GM19099 (cell line): Measurements from ENCODE around the gene WDFY2.

ENCODE experiments used
- POLR2A ChIP-seq: IDR thresholded peaks from 3 replicates; pipeline ENCODE4 v1.6.1; 2011; ENCODE audit warnings: low read depth; ENCODE audit not compliant: insufficient read length; ENCODE audit errors: extremely low read depth

WDFY2 gene

GRCh38 chr13:51613535-51613934 is 29.3 kb downstream of the WDFY2 start:
- no peak for TF ChIP-seq POLR2A

DNA sequence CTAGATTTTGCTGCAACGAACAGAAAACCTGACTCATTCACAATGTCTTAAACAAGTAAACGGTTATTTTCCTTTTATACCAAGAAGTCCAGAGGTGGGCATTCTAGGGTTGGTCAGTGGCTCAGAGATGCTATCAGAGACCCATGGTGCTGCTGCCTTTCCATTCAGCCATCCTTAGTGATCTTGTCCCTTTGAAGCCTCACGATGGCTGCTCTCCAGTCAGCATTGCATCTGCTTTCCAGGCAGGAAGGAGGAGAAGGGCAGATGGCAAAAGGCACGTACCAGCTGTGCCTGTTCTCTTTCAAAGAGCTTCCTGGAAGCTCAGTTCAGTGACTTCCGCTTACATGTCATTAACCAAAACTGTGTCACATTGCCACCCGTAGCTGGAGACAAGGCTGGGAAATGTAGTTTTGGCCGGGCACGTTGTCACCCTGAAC is 30.1 kb downstream of the WDFY2 start:
- peak; percentile 69 for TF ChIP-seq POLR2A

GRCh38 chr13:51618626-51619025 is 34.4 kb downstream of the WDFY2 start:
- TF ChIP-seq POLR2A, result no peak

DNA sequence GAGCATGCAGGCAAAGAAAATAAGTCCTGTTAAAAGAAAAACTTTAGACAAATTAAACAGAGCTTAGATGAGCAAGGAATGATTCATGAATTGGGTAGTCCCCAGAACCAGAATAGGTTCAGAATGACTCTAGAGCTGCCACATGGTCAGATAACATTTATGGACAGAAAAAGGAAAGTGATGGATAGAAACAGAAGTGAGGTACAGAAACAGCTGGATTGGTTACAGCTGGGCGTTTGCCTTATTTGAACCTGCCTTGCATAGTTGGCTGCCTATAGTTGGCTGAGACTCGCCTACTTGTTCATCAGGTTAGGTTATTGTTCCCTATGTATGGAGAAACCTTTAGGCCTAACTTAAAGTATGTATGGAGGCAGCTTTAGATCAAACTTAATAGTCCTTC is 35.4 kb downstream of the WDFY2 start:
- no peak for TF ChIP-seq POLR2A

DNA sequence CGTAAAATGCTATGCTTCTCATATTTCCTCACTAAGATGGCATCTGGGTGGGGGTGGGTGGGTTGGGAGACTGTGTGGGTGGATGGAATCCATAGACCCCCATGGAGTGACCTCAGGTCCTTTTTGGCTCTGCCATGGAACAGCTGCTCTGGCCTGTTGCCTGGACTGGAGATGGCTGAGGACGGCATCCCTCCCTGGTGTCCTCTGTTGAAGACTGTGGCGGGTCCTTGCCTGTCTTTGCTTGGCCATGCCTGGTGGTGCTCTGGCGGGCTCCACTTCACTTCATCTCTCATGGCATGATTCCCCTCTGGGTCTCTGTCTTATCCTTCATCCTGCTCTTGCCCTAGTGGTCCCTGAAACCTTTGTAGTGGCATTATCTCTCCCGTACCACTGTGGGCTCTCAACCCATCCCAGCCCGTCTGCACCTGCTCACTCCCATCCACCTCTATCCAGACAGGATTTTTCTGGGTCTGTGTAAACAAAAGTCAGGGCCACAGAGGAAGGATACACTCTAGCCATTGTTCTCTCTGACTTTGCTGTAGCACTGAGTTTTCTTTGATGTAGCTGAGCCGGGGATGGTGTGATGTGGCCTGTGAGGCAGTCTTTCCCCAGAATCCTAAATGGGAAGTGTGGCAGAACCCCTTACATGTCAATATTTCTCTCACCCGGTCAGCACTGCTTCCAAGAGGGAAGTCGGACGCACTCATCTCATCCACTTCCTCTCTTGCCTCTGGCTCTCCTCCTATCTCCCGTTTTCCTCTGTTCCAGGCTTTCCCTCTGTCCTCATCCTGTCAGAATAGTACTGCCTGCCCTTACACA is 36.1 kb downstream of the WDFY2 start:
- TF ChIP-seq POLR2A, result no peak

DNA sequence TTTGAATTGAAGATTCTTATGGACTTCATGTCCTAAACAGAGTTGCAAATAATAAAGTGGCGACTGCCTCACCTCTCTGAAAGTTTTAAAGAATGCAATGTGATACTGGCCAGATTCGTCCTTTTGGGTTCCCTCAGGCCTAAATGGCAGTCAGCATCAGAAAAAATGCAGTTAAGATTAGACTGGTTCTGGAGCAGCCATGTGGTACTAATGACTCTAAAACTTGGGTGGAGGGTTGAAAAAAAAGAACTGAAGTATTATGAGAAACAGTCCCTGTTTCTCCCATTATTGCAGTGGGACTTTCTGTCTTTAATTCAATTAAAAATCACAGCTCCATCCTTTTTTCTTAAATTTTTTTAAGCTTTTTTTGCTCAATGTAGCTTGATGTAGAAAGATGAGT is 37.3 kb downstream of the WDFY2 start:
- no peak for TF ChIP-seq POLR2A

GRCh38 chr13:51623473-51623872 is 39.2 kb downstream of the WDFY2 start:
- no peak for TF ChIP-seq POLR2A

- TF ChIP-seq POLR2A, result no peak
Measured at GRCh38 chr13:51624207-51624606, 39.9 kb downstream of the WDFY2 start.

DNA sequence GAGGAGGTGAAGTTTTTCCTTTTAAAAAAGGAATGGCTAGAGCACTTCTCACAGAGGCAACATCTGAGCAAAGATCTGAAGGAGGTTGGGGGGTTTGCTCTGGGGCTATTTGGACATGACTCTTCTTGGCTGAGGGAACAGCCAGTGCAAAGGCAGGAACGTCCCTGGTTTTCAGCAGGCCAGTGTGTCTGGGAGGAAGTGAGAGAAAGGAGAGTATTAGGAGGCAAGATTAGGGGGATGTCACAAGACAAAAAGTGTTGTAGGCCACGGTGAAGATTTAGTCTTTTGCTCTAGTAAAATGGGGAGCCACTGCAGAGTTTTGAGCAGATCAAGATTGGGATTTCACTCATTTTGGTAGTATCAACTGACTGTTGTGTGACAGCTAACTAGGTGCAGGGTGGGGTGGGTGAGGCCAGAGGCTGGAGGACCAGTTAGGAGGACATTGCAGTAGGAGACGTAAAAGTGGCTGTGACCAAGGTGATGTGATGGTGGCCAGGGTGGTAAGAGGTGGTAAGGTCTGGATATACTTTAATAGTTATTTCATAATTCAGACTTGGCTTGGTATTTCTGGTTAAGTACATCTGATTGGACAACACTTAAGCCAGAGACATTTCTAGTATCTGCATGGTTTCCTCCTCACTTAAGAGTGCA is 40.6 kb downstream of the WDFY2 start:
- TF ChIP-seq POLR2A, result no peak

DNA sequence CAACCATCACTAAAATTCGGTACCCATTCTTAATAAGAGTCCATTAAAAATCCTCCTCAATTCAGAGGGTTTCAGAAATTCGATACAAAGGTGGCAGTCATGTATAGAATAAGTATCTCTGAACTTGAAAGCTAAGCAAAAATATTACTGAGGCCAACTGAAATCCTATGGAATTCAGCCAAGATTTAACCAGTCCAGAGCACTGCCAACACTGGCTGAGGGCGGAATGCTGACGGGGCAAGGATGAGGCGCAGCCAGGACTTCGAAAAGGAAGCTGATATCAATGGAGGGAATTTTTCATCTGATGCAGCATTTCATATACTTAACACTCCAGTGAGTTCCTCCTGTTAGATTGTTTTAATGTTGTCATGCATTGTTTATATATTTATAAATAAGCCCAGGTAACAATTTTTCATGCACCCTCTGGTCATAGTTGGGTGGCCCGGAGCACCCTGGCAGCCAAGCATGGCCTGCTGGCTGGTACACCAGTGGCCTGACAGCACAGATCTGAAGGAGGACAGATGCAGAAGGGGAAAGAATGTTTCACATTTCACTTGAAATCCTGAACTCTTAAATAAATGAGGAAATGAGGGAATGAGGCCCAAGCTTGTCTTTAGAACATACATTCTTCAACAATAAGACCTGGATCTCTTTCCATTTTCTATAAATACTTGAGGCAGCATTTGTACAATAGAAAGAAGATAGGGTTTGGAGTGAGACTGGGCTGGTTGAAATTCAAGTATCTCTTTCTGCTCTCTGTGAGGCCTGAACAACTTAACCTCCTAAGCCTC is 41.5 kb downstream of the WDFY2 start:
- TF ChIP-seq POLR2A, result no peak

- TF ChIP-seq POLR2A, result no peak
Measured at GRCh38 chr13:51626749-51627148, 42.5 kb downstream of the WDFY2 start.

GRCh38 chr13:51628059-51628852 is 44.0 kb downstream of the WDFY2 start:
- no peak for TF ChIP-seq POLR2A

DNA sequence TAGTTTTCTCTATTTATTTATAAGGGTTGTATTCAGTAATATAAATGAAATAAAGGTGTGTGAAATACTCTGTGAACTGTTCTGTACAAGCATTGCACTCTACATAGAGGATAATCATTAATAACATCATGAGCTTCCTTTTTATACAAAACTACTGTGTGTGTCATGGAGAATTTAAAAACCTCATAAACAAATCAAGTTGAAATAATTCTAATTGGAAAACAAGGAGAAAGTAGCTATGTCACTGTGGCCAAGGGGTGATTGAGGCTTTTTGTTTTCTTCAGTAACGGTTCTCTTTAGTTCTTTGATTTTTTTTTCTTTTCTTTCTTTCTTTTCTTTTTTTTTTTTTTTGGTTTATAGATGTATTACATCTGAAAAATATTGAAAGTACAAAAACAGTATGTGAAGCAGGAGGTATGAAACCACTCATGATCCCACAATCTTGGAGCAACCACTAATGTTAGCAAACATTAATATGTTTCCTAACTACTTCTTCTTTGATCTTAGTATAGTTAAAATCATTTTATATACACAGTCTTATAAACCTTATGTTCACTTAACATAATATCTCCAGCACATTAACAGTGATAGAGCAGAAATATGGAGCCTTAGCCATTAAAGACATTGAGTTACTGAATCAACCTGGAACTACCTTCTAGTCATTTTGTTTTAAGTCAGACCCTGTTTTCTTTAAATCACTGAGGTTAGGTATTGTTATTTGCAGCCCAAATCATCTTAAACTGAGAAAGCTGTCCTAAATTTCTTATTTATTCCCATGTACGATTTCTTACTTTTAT is 45.4 kb downstream of the WDFY2 start:
- no peak for TF ChIP-seq POLR2A

DNA sequence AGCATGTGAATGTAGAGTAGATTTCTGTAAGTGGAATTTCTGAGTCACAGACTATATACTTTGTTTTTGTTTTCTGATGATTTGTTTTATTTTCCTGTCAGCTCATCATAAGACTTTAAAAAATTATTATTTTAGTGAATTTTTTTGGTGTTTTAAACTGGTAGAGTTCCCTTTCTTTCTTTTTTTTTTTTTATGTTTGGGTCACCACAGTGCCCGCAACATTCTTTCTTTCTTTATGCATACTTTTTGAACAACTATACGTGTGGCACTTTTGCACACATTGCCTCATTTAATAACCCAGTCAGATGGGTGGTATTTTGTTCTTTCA is 46.0 kb downstream of the WDFY2 start:
- TF ChIP-seq POLR2A, result no peak
